GM18505 (cell line): ENCODE data around the gene TTLL8.
A peak's percentile ranks its signal among the peaks of the same experiment; 100 is the strongest.

Experiments
- ATAC-seq: cut with Tn5 transposase; IDR thresholded peaks from one replicate; pipeline ENCODE4 v1.9.1; 2021; ENCODE audit not compliant: unreplicated experiment
- POLR2A ChIP-seq: IDR thresholded peaks from 4 replicates; pipeline ENCODE4 v1.6.1; 2011; ENCODE audit warnings: borderline replicate concordance; ENCODE audit not compliant: insufficient read depth, insufficient read length; ENCODE audit errors: extremely low read depth

Gene TTLL8

DNA sequence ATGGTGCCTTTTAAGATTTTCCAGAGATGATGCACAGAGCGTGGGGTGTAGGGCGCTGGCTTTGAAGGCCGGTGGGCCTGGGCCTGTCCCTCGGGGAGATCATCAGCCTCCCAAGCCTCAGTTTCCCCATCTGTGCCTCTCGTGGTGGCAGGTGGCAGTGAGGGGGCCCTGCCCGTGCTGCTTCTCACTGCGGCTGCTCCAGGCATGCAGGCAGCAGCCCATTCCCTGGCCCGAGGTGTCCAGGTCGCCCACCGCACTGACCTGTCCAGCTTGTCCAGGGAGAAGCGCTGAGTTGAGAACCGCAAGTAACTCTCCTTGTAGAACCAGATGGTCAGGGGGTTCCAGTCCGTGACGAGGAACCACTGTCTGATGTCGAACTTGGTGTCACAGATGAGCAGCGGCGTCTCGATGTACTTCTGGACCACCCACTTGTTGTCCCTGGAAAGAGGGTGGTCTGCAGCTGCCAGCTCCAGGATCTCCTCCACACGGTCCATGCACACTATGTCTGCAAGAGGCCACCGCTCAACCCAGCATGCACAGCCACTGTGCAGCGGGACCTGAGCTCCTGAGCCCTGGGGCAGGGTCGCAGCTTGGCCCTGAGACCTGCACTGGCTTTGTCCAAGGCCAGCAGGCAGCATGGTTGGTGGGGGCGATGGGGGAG, 25.0 kb downstream of the TTLL8 start:
- TF ChIP-seq POLR2A = no peak
- no peak for ATAC-seq

DNA sequence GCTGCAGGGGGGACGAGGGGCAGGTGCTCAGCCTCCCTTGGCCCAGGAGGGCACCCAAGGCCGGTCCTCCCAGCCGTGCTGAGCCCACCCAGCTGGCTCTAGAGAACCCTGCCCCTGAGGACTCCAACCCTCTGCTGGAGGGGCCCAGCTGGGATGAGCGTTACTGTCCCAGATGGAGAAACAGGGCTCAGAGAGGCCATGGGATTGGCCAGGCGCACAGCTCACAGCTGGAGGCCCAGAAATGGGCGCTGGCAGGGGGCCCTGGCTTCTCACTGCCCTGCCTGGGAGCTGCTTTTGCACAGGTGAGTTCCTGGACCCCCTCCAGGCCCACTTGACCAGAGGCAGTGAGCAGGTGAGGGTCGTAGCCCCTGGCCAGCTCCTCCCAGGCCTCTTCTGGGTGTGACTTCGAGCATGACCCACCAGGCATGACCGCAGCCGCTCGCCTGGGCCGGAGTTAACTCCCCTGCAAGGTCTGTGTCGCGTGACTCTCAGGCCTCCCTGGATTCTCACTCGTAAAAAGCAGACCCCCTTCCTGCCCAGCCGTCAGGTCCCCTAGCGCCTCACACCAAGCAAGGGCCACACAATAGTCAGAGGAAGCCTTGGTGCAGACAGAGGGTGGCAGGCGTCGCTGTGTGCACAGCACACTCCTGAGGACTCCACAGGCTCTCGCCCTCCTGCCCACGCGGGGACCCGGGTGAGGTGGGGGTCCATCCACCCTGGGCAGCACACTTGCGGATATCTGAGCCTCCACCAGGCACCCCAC, 25.8 kb downstream of the TTLL8 start:
- no peak for TF ChIP-seq POLR2A
- no peak for ATAC-seq

DNA sequence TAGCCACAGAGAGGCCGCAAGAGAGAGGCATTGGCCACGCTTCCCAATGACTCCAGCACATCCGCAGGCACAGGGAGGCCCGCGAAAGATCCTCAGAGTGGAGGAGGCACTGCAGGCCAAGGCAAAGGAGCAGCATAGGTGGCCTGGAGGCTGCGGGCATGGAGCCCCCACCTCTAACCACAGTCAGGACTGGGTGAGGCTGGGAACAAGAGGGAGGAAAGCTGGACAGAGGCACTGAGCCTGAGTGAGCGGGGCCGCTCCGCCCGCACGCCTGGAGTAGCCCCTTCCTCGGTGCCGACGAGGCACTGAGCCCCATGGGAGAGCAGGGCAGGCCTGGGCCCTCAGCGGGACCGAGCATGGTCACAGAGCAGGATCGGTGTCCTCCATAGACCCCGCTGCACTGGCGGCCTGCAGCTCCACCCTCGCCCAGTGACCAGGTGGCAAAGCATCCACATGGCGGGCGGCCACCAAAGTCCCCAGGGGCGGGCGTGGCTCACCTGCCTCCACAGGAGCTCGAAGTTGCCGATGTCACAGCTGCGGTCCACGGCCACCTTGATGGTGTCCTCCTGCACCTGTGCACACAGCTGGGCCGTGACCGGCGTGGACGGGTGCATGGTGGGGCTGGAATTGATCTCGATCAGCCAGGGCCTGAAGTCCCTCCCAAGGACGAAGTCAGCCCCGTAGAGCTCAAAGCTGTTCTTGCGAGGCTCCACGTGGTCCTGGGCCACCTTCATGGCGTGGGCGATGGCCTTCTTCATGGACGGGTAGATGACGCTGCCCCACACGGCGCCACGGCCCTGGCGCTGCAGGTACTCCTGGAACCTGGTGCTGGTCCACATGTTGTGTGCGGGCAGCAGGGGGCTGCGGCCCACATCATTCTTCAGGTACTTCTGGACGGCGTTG, 26.7 kb downstream of the TTLL8 start:
- no peak for TF ChIP-seq POLR2A
- ATAC-seq = no peak

DNA sequence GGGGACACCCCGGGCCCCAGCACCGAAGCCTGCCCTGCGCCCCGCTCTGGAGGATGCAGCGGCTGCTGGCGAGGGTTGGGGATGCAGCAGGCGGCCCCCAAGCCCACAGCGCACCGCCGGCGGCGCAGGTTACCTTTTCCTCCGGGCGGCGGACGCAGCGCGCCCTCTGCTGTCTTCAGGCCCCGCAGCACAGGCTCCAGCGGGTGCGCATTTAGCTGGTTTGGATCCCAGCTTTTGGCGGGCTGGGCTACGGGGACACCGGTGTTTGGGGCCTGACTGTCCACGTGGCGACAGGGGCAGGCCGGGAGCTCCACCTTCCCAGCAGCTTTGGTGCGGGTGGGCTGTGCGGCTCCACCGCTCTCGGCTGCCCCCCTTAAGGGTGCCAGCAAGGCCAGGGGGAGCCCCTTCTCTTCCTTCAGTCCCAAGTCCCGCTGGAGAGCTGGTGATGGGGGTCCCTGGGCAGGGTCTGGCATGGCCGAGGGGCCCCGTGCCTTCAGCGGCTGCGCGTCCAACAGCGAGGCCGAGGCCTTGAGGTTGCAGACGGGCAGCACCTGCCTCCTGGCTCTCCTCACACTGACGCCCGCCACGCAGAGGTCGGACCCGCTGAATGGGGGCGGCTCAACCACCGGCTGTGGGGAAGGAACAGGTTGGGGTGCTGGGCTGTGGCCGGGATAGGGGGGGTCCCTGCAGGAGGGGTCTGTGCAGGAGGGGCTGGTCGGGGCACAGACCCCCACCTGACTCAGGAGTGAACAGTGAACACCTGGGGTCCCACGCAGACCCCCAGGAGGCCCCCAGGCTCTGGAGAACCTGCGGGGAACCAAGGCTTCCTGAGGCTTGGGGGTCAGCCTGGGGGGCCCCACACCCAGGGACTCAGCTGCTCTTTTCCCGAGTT, 27.6 kb downstream of the TTLL8 start:
- no peak for TF ChIP-seq POLR2A
- ATAC-seq = peak; percentile 59

DNA sequence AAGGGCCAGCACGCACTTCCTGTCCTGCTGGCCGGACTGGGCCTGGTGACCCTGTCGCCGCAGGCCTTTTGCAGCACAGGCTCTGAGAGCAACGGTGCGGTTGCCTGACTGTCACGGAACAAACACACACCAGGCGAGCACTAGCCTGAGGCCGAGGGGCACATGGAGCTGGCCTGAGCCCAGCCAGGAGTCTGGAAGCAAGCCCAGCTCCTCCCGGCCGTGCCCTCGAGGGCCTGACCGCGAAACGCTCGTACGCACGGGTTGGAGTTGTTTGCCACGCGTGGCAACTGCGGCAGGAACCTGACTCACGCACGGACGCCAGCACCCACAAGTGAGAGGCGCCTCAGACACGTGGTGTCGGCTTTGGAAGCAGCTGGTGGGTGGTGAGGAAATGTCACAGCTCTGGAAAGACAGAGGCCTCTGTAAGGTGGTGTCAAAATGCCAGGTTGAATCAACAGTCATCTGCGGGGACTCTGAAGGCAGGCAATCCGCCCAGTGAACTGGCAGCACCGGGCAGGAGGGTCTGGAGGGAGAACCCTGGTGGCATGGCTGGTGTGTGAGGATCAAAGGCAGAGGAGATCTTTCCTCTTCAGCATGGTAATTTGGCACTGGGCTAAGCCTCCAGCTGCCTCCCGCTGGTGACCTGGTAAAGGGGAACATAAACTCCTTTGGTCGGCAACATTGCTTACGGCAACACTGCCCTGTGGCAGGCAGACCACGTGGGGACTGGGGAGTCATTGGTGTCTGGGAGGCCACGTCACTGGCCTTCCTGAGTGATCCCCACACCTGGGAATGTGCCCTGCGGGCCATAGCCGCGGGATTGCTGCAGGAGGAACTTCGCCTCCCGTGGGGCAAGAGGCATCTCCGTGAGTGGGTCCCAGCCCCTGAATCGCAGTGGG, 30.2 kb downstream of the TTLL8 start:
- no peak for ATAC-seq
- TF ChIP-seq POLR2A = no peak

DNA sequence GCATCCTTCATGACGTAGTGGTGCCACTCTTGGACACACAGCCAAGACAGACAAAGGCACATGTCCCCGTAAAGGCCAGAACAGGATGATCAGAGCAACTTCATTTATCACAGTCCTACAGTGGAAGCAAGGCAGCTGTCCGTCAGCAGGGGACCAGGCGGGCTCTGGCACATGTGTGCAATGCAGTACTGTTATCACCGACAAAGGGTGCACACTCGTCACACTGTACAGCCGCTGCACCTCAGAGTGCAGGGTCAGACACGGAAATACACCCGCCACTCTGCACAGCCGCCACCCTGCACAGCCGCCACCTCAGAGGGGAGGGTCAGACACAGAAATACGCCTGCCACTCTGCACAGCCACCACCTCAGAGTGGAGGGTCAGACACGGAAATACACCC, 32.1 kb downstream of the TTLL8 start:
- no peak for TF ChIP-seq POLR2A
- ATAC-seq = no peak

DNA sequence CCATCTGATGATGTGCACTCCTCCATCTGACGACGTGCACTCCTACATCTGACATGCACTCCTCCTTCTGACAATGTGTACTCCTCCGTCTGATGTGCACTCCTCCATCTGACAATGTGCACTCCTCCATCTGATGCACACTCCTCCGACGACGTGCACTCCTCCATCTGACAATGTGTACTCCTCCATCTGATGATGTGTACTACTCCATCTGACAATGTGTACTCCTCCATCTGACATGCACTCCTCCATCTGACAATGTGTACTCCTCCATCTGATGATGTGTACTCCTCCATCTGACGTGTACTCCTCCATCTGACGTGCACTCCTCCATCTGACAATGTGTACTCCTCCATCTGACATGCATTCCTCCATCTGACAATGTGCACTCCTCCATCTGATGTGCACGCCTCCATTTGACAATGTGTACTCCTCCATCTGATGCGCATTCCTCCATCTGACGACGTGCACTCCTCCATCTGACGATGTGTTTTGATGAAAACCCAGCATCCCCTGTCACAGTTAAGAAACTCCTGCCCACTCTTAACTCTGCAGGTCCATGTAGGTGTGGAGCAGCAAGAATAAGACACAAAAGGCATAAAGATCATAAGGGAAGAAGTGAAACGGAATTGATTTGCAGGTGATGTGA, 35.8 kb downstream of the TTLL8 start:
- ATAC-seq = no peak
- TF ChIP-seq POLR2A = no peak

DNA sequence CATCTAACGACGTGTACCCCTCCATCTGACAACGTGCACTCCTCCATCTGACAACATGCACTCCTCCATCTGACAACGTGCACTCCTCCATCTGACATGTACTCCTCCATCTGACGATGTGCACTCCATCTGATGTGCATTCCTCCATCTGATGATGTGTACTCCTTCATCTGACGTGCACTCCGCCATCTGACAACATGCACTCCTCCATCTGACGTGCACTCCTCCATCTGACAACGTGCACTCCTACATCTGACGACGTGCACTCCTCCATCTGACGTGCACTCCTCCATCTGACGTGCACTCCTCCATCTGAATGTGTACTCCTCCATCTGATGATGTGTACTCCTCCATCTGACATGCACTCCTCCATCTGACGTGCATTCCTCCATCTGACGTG, 37.5 kb downstream of the TTLL8 start:
- ATAC-seq = no peak
- TF ChIP-seq POLR2A = no peak

DNA sequence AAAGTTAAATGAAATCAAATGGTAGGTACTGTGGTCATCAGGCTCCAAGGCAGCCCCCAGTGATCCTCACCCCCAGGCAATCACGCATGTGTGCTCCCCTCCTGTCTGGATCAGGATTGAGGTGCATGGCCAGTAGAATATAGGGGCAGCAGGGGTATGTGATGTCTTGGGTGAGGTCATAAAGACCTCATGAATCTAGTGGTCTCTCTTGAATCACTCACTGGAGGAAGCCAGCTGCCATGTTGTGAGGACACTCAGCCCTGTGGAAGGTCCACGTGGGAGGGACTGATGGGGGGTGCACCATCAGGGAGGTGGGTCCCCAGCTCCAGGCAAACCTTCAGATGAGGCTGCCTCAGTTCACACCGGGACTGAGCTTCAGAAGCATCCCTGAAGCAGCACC, 38.8 kb downstream of the TTLL8 start:
- ATAC-seq = no peak
- no peak for TF ChIP-seq POLR2A

DNA sequence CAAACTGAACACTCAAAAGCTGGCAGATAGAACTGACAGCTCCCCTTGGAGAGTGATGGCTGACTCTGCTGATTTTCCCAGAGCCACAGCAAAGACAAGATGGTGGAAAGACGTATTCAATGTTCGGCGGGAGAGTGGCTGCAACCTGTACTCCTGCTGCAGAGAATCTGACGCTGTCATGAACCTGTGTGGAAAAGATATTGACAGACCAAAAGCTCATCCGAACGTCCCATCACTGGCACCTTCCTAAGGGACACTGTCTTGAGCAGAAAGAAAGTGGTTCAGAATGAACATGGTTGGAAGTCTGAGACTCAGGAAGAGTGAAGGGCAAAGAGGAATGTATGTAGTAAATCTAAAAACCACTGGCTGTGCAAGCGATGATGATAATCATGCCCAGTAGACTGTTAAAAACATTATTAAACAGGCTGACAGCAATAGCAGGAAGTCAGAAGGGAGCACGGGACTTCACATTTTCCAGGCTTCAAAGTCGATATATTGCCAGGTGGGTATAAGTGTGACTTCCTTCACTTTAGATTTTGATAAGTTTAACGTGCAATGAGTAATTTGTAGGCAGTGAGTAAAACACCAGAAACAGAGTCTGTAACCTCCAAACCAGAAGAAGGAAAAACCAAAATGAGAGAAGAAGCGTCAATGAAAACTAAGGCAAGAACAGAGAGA, 39.4 kb downstream of the TTLL8 start:
- no peak for TF ChIP-seq POLR2A
- ATAC-seq = no peak

DNA sequence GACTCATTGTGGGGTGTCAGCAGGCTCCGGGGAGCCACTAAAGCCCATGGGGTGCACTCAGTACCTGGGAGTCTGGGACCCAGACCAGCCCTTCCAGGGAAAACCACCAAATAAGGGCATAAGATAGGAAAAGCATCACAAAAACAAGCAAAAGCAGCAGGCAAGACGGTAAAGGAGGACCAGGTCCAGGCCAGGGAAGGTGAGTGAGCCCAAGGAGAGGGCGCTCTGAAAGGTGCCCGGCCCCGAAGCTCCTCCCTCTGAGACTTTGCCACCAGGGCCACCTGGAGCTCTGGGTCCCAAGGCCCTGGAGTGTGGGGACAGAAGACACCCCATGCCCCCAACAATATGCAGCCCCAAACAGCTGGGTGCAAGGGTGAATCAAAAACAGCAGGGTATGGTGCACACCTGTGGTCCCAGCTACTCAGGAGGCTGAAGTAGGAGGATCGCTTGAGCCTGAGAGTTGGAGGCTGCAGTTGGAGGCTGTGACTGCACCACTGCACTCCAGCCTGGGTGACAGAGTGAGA, 40.3 kb downstream of the TTLL8 start:
- ATAC-seq = no peak
- no peak for TF ChIP-seq POLR2A
